GM12892 (cell line): ENCODE data around the gene KRTCAP2.
"Not testable (repeated sequence)": the region's sequence is repeated elsewhere in the genome, so short reads cannot be mapped to it uniquely, and the experiment has no call there.

Source experiments
- POLR2A ChIP-seq: IDR thresholded peaks from 2 replicates; pipeline ENCODE4 v1.6.1; 2011; ENCODE audit warnings: low read depth, low read length, control low read depth
- POLR2AphosphoS5 ChIP-seq: IDR thresholded peaks from 2 replicates; pipeline ENCODE4 v1.6.1; 2011; ENCODE audit warnings: low read depth, low read length, control low read depth
- TAF1 ChIP-seq: IDR thresholded peaks from 2 replicates; pipeline ENCODE4 v1.6.1; 2011; ENCODE audit warnings: low read depth, mild to moderate bottlenecking, control low read depth, low read length, borderline replicate concordance

DNA sequence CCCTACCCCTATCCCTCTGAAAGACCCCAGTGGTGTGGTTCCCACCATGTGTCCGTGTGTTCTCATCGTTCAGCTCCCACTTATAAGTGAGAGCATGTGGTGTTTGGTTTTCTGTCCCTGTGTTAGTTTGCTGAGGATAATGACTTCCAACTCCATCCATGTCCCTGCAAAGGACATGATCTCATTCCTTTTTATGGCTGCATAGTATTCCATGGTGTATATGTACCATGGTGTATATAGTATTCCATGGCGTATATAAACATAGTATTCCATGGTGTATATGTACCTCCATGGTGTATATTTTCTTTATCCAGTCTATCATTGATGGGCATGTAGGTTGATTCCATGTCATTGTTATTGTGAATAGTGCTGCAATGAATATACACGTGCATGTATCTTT, 9.3 kb downstream of the KRTCAP2 start:
- not testable (repeated sequence) for TF ChIP-seq POLR2A, POLR2AphosphoS5, TAF1
